Tibial nerve (tissue), 4 donors: ENCODE results near the gene SYNM. TPM values are rescaled to one million over a fixed set of nuclear protein-coding genes. Genes with fewer than 3 reads are reported as not detected.

Experiments used
- DNase-seq, 2 donors: peaks; one replicate each; pipeline ENCODE4 v3.0.0-alpha.2; 2019; ENCODE audit warnings: low spot score in 2 of 2
- H3K27ac ChIP-seq, 4 donors: fragments of 200-600 bp; sonication (generic) in 3 of 4; one replicate each; pipeline ENCODE4 v1.5.1; 2017 to 2019; ENCODE audit warnings: mild to moderate bottlenecking in 1 of 4
- H3K27me3 ChIP-seq, 2 donors: fragments of 200-600 bp; sonication (generic) in 1 of 2; one replicate each; pipeline versions ENCODE4 v1.5.1 to v1.6.0; 2017 to 2019
- H3K36me3 ChIP-seq, 3 donors: fragments of 200-600 bp; sonication (generic); one replicate each; pipeline ENCODE4 v1.5.1; 2018 to 2019
- H3K4me1 ChIP-seq, 4 donors: fragments of 200-600 bp; sonication (generic) in 3 of 4; one replicate each; pipeline ENCODE4 v1.5.1; 2017 to 2019
- H3K4me3 ChIP-seq, 4 donors: fragments of 200-600 bp; sonication (generic) in 3 of 4; one replicate each; pipeline ENCODE4 v1.5.1; 2017 to 2019; ENCODE audit warnings: mild to moderate bottlenecking in 1 of 4, moderate library complexity in 1 of 4
- H3K9me3 ChIP-seq, 4 donors: fragments of 200-600 bp; sonication (generic) in 3 of 4; one replicate each; pipeline ENCODE4 v1.5.1; 2017 to 2019
- CTCF ChIP-seq, 5 experiments: fragments of 200-600 bp in 3 of 5; fragments of 450-650 bp in 2 of 5; sonication (generic) in 3 of 5; IDR thresholded peaks; one replicate each; pipeline ENCODE4 v1.5.1; 2016 to 2019; ENCODE audit warnings: antibody characterized with exemption in 5 of 5, mild to moderate bottlenecking in 3 of 5, moderate library complexity in 2 of 5
- EP300 ChIP-seq, 2 donors: sonication (generic); formaldehyde crosslinking; IDR thresholded peaks; one replicate each; pipeline ENCODE4 v1.6.1; 2017; ENCODE audit warnings: antibody characterized with exemption in 2 of 2, mild to moderate bottlenecking in 1 of 2
- POLR2A ChIP-seq, 2 donors: fragments of 450-650 bp; IDR thresholded peaks; one replicate each; pipeline ENCODE4 v1.6.1; 2017; ENCODE audit warnings: antibody characterized with exemption in 2 of 2, mild to moderate bottlenecking in 2 of 2, moderate library complexity in 2 of 2
- WGBS, 2 donors: methylation state at CpG; one replicate each; pipeline ENCODE4 v1.1.5; 2018; 5-methylcytosine and 5-hydroxymethylcytosine counted together
- total RNA-seq, 4 donors: library from RNA; depleted of rRNA; stranded (reverse); fragments of >200 nt; gene quantifications; one replicate each; pipeline ENCODE4 v1.1.0, GENCODE V29; 2016

The SYNM gene
- total RNA-seq, 4 donors from 2014 or later: 26.4 to 47.0 (median 29.6) TPM

DNA sequence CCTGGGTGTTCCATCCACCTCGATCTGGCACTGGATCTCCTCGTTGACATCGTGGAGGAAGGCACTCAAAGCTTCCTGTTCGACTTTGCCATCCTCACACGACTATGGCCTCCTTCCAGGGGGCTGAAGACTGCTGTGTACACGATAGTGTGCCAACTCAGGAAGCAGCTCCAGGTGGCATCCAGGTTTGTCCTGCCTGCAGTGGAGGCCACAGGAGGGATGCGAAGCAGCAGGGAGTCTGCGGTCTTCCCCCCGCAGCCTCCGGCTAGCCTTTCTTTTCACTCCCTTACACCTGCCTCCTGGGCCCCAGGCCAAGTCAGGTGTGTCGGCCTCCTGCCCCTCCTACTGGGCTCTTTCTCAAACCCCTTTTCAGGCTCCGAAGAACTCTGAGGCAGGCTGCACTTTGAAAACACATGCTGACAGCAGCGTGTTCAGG is 32.2 kb downstream of the SYNM start:
- H3K9me3 ChIP-seq: no peaks in the 10 kb centered on the region
- TF ChIP-seq EP300 (IDR thresholded peaks at IDR 0.05): no peak
- H3K4me1 ChIP-seq: peaks cover 0 to 28% (median 3%) of the 10 kb centered on the region in 4 donors
- peaks cover 0 to 47% (median 0%) of the 10 kb centered on the region in 3 donors for H3K36me3 ChIP-seq
- H3K27me3 ChIP-seq: no peaks in the 10 kb centered on the region
- WGBS, 2 donors: 91 to 95% methylated on average over 13 of the region's 13 CpGs
- H3K27ac ChIP-seq: no peak overlapping the region
- no peak overlapping the region for H3K4me3 ChIP-seq
- no peak for DNase-seq

GRCh38 chr15:99137877-99138276 is 33.0 kb downstream of the SYNM start:
- H3K36me3 ChIP-seq: peaks cover 0 to 44% (median 0%) of the 10 kb centered on the region in 3 donors
- no peak overlapping the region for H3K27ac ChIP-seq
- DNase-seq: no peak
- 88 to 92% methylated on average over 5 of the region's 5 CpGs for WGBS, 2 donors
- H3K4me1 ChIP-seq: peaks cover 0 to 28% (median 3%) of the 10 kb centered on the region in 4 donors
- H3K9me3 ChIP-seq: no peaks in the 10 kb centered on the region
- H3K4me3 ChIP-seq: no peak overlapping the region
- H3K27me3 ChIP-seq: no peaks in the 10 kb centered on the region
- no peak for TF ChIP-seq EP300 (IDR thresholded peaks at IDR 0.05)
- no peak for TF ChIP-seq POLR2A (IDR thresholded peaks at IDR 0.05)
- no peak for TF ChIP-seq CTCF (IDR thresholded peaks at IDR 0.05)

DNA sequence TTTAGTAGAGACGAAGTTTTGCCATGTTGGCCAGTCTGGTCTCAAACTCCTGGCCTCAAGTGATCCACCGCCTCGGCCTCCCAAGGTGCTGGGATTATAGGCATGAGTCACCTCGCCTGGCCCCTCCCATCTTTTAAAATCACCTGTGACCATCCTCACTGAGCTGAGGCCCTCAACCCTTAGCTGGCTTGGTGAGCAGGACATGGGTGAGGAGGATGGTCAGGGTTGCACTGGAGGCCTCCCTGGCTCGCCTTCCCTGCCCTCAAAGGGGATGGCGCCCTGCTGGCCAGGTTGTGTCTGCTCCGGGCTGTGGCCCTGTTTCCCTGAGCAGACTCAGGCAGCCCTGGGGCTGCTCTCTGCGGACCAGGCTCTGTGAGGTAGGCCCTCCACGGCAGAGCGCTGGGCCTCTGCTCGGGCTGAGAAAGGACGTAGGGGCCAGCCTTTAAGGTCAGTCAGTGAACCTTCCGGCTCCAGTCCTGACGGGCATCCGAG is 33.7 kb downstream of the SYNM start:
- no peaks in the 10 kb centered on the region for H3K27me3 ChIP-seq
- no peak overlapping the region for H3K4me3 ChIP-seq
- peak overlapping the region in 1 of 4 donors; percentile 52 for H3K27ac ChIP-seq
- no peak for TF ChIP-seq EP300 (IDR thresholded peaks at IDR 0.05)
- no peak for TF ChIP-seq CTCF (IDR thresholded peaks at IDR 0.05)
- no peak for TF ChIP-seq POLR2A (IDR thresholded peaks at IDR 0.05)
- peaks cover 0 to 29% (median 6%) of the 10 kb centered on the region in 4 donors for H3K4me1 ChIP-seq
- WGBS, 2 donors: 95 to 97% methylated on average over 13 to 15 of the region's 15 CpGs
- no peaks in the 10 kb centered on the region for H3K9me3 ChIP-seq
- no peak for DNase-seq
- H3K36me3 ChIP-seq: peaks cover 0 to 44% (median 0%) of the 10 kb centered on the region in 3 donors

GRCh38 chr15:99139276-99139675 is 34.4 kb downstream of the SYNM start:
- TF ChIP-seq EP300 (IDR thresholded peaks at IDR 0.05) (peak in 1 of 2 donors; percentile 28), POLR2A (IDR thresholded peaks at IDR 0.05) (no peak)
- H3K27ac ChIP-seq: peak overlapping the region in 2 of 4 donors; percentile 25 to 52
- peaks cover 0 to 32% (median 10%) of the 10 kb centered on the region in 4 donors for H3K4me1 ChIP-seq
- H3K9me3 ChIP-seq: no peaks in the 10 kb centered on the region
- DNase-seq: no peak
- WGBS, 2 donors: 73 to 80% methylated on average over 4 of the region's 4 CpGs
- no peaks in the 10 kb centered on the region for H3K27me3 ChIP-seq
- no peak overlapping the region for H3K4me3 ChIP-seq
- H3K36me3 ChIP-seq: peaks cover 0 to 39% (median 0%) of the 10 kb centered on the region in 3 donors

GRCh38 chr15:99140590-99140989 is 35.7 kb downstream of the SYNM start:
- DNase-seq: no peak
- H3K27ac ChIP-seq: no peak overlapping the region
- no peaks in the 10 kb centered on the region for H3K27me3 ChIP-seq
- H3K4me3 ChIP-seq: no peak overlapping the region
- TF ChIP-seq CTCF (IDR thresholded peaks at IDR 0.05) (no peak), POLR2A (IDR thresholded peaks at IDR 0.05) (no peak), EP300 (IDR thresholded peaks at IDR 0.05) (no peak)
- H3K36me3 ChIP-seq: peaks cover 0 to 42% (median 0%) of the 10 kb centered on the region in 3 donors
- peaks cover 0 to 25% (median 9%) of the 10 kb centered on the region in 4 donors for H3K4me1 ChIP-seq
- no peaks in the 10 kb centered on the region for H3K9me3 ChIP-seq
- WGBS, 2 donors: 92 to 98% methylated on average over 4 of the region's 4 CpGs

GRCh38 chr15:99141943-99142342 is 37.1 kb downstream of the SYNM start:
- no peak overlapping the region for H3K27ac ChIP-seq
- peaks cover 0 to 18% (median 9%) of the 10 kb centered on the region in 4 donors for H3K4me1 ChIP-seq
- no peak overlapping the region for H3K4me3 ChIP-seq
- DNase-seq: no peak
- peaks cover 0 to 44% (median 0%) of the 10 kb centered on the region in 3 donors for H3K36me3 ChIP-seq
- WGBS, 2 donors: 78 to 90% methylated on average over 4 of the region's 4 CpGs
- no peaks in the 10 kb centered on the region for H3K27me3 ChIP-seq
- H3K9me3 ChIP-seq: no peaks in the 10 kb centered on the region
- TF ChIP-seq EP300 (IDR thresholded peaks at IDR 0.05) (no peak), CTCF (IDR thresholded peaks at IDR 0.05) (no peak), POLR2A (IDR thresholded peaks at IDR 0.05) (no peak)
